Measurements from ENCODE around the gene ING1.

DNA sequence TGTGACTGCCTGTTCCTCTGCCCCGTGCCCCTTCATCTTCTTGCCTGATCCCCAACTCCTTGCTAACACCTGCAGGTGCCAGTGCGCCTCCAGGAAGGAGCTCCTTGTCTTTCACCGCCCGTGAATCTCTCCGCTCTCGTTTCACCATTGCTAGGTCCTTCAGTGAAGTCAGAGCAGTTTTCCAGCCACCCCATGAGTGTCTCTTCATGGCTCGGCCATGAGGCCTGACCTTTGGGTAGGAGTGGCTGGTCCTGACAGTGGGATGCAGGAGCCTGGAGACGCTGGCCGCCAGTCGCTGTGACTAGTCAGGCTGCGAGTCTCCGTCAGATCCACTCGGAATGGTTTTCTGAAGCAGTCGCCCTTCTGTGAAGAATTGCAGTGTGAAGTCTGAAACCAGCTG lies 43.8 kb downstream of the ING1 start:
- TF ChIP-seq, protein P1, sequence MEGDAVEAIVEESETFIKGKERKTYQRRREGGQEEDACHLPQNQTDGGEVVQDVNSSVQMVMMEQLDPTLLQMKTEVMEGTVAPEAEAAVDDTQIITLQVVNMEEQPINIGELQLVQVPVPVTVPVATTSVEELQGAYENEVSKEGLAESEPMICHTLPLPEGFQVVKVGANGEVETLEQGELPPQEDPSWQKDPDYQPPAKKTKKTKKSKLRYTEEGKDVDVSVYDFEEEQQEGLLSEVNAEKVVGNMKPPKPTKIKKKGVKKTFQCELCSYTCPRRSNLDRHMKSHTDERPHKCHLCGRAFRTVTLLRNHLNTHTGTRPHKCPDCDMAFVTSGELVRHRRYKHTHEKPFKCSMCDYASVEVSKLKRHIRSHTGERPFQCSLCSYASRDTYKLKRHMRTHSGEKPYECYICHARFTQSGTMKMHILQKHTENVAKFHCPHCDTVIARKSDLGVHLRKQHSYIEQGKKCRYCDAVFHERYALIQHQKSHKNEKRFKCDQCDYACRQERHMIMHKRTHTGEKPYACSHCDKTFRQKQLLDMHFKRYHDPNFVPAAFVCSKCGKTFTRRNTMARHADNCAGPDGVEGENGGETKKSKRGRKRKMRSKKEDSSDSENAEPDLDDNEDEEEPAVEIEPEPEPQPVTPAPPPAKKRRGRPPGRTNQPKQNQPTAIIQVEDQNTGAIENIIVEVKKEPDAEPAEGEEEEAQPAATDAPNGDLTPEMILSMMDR (IDR thresholded peaks at IDR 0.05): no peak
- TF ChIP-seq POLR2AphosphoS5 (IDR thresholded peaks at IDR 0.05): no peak

Measured in breast epithelium (tissue), 3 donors.